Gastrocnemius medialis (tissue), 4 donors: ENCODE data around the gene MYL3. TPM values are rescaled to one million over a fixed set of nuclear protein-coding genes. Genes with fewer than 3 reads are reported as not detected.

Experiments
- ATAC-seq, 2 donors: fragments of 150-250 bp; one replicate each; pipeline ENCODE4 v1.9.1; 2016
- DNase-seq, 2 donors: peaks; one replicate each; pipeline ENCODE4 v3.0.0-alpha.2; 2019
- H3K27ac ChIP-seq, 4 donors: fragments of 200-600 bp; sonication (generic); 1 replicate in 1 of 4; 2 replicates in 3 of 4; pipeline ENCODE4 v1.5.1; 2016 to 2018; ENCODE audit warnings: mild to moderate bottlenecking in 2 of 4, moderate library complexity in 1 of 4
- H3K27me3 ChIP-seq, 3 donors: fragments of 200-600 bp; sonication (generic) in 2 of 3; 1 replicate in 1 of 3; 2 replicates in 2 of 3; pipeline versions ENCODE4 v1.5.1 to v1.6.0; 2016 to 2019; ENCODE audit warnings: mild to moderate bottlenecking in 1 of 3, moderate library complexity in 1 of 3
- H3K36me3 ChIP-seq, 2 donors: fragments of 200-600 bp; sonication (generic) in 1 of 2; one replicate each; pipeline ENCODE4 v1.5.1; 2017 to 2018
- H3K4me1 ChIP-seq, 2 donors: fragments of 200-600 bp; sonication (generic) in 1 of 2; one replicate each; pipeline ENCODE4 v1.5.1; 2016 to 2017; ENCODE audit warnings: mild to moderate bottlenecking in 2 of 2
- H3K4me3 ChIP-seq, 4 donors: fragments of 200-600 bp; sonication (generic) in 3 of 4; 1 replicate in 1 of 4; 2 replicates in 3 of 4; pipeline ENCODE4 v1.5.1; 2016 to 2019; ENCODE audit warnings: mild to moderate bottlenecking in 2 of 4
- H3K9me3 ChIP-seq, 3 donors: fragments of 200-600 bp; sonication (generic) in 2 of 3; 1 replicate in 1 of 3; 2 replicates in 2 of 3; pipeline ENCODE4 v1.5.1; 2016 to 2019
- POLR2A ChIP-seq, 2 donors: fragments of 450-650 bp; IDR thresholded peaks; one replicate each; pipeline ENCODE4 v1.6.1; 2017; ENCODE audit warnings: antibody characterized with exemption in 2 of 2, mild to moderate bottlenecking in 2 of 2, moderate library complexity in 2 of 2
- in situ Hi-C, 4 donors: fragments of 200-750 bp; cut with MboI; loops; one replicate each; pipeline versions ENCODE4 v1.15.0 to v1.8.0; 2017; ENCODE audit warnings: low sequenced_read_pairs in 4 of 4
- intact Hi-C: fragments of 100-400 bp; cut with DNase I; formaldehyde crosslinking; loops from one replicate; pipeline ENCODE4 v1.15.1; 2023; ENCODE audit warnings: low total_unique reads
- total RNA-seq, 4 donors: library from RNA; depleted of rRNA; stranded (reverse); fragments of >200 nt; gene quantifications; one replicate each; pipeline versions ENCODE4 v1.1.0 to v1.2.3, GENCODE V29; 2016
- TF ChIP-seq, protein P1 (sequence below), 5 experiments: fragments of 450-650 bp in 3 of 5; fragments of 200-600 bp in 2 of 5; sonication (generic) in 2 of 5; IDR thresholded peaks in 4 of 5; conservative IDR thresholded peaks in 1 of 5; 1 replicate in 4 of 5; 2 replicates in 1 of 5; pipeline ENCODE4 v1.5.1; 2016 to 2019; ENCODE audit warnings: antibody characterized with exemption in 5 of 5, mild to moderate bottlenecking in 3 of 5, moderate library complexity in 3 of 5

Gene MYL3
- total RNA-seq, 4 donors from 2014 or later = 42.5 to 544 (median 281) TPM

DNA sequence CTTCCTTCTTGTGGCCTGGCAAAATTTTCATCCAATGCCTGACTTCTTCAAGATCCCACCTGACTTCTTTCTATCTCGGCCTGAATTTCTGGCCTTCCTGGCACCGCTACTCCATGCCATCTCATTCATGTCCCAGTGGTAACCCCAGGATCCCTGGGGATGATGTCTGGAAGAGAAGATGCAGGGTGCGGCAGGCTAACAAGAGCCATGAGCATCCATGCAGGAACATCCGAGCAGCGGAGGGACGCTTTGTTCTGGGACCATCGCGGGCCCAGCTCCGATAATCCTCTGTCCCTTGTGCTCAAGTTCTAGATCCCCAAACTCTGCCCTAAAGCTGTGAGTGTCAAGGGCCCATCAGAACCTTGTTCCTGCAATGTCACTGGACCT, 10.9 kb downstream of the MYL3 start:
- no peak for DNase-seq
- TF ChIP-seq, protein P1, sequence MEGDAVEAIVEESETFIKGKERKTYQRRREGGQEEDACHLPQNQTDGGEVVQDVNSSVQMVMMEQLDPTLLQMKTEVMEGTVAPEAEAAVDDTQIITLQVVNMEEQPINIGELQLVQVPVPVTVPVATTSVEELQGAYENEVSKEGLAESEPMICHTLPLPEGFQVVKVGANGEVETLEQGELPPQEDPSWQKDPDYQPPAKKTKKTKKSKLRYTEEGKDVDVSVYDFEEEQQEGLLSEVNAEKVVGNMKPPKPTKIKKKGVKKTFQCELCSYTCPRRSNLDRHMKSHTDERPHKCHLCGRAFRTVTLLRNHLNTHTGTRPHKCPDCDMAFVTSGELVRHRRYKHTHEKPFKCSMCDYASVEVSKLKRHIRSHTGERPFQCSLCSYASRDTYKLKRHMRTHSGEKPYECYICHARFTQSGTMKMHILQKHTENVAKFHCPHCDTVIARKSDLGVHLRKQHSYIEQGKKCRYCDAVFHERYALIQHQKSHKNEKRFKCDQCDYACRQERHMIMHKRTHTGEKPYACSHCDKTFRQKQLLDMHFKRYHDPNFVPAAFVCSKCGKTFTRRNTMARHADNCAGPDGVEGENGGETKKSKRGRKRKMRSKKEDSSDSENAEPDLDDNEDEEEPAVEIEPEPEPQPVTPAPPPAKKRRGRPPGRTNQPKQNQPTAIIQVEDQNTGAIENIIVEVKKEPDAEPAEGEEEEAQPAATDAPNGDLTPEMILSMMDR (IDR thresholded peaks at IDR 0.05 in 4 of 5, conservative IDR thresholded peaks at IDR 0.05 in 1 of 5) = no peak
- TF ChIP-seq POLR2A (IDR thresholded peaks at IDR 0.05) = no peak
- H3K4me1 ChIP-seq = peaks cover 0 to 7% of the 10 kb centered on the region in 2 donors
- intact Hi-C loops (no loop called here), in situ Hi-C loops (no loop called here)
- no peaks in the 10 kb centered on the region for H3K36me3 ChIP-seq
- H3K27me3 ChIP-seq = no peaks in the 10 kb centered on the region
- H3K27ac ChIP-seq = peak overlapping the region in 1 of 4 donors; percentile 33
- no peak overlapping the region for H3K4me3 ChIP-seq
- no peak for ATAC-seq
- no peaks in the 10 kb centered on the region for H3K9me3 ChIP-seq

GRCh38 chr3:46851364-46852333, 11.6 kb downstream of the MYL3 start:
- Histone ChIP-seq H3K4me1 (peaks cover 0 to 10% of the 10 kb centered on the region in 2 donors), H3K36me3 (no peaks in the 10 kb centered on the region), H3K9me3 (no peaks in the 10 kb centered on the region), H3K4me3 (no peak overlapping the region), H3K27ac (peak overlapping the region in 1 of 4 donors; percentile 33), H3K27me3 (no peaks in the 10 kb centered on the region)
- in situ Hi-C loops = no loop called here
- DNase-seq (no peak), ATAC-seq (no peak)
- intact Hi-C loops = no loop called here
- TF ChIP-seq, protein P1 (IDR thresholded peaks at IDR 0.05 in 4 of 5, conservative IDR thresholded peaks at IDR 0.05 in 1 of 5) = no peak
- TF ChIP-seq POLR2A (IDR thresholded peaks at IDR 0.05) = no peak

- TF ChIP-seq POLR2A (IDR thresholded peaks at IDR 0.05) = no peak
- TF ChIP-seq, protein P1 (IDR thresholded peaks at IDR 0.05 in 4 of 5, conservative IDR thresholded peaks at IDR 0.05 in 1 of 5) = no peak
- no peak for DNase-seq
- no peak overlapping the region for H3K27ac ChIP-seq
- no peaks in the 10 kb centered on the region for H3K36me3 ChIP-seq
- peaks cover 5 to 20% of the 10 kb centered on the region in 2 donors for H3K4me1 ChIP-seq
- intact Hi-C loops = no loop called here
- no peaks in the 10 kb centered on the region for H3K27me3 ChIP-seq
- ATAC-seq = no peak
- in situ Hi-C loops = no loop called here
- H3K9me3 ChIP-seq = no peaks in the 10 kb centered on the region
- no peak overlapping the region for H3K4me3 ChIP-seq
Observed at GRCh38 chr3:46850468-46850779, 12.8 kb downstream of the MYL3 start.

DNA sequence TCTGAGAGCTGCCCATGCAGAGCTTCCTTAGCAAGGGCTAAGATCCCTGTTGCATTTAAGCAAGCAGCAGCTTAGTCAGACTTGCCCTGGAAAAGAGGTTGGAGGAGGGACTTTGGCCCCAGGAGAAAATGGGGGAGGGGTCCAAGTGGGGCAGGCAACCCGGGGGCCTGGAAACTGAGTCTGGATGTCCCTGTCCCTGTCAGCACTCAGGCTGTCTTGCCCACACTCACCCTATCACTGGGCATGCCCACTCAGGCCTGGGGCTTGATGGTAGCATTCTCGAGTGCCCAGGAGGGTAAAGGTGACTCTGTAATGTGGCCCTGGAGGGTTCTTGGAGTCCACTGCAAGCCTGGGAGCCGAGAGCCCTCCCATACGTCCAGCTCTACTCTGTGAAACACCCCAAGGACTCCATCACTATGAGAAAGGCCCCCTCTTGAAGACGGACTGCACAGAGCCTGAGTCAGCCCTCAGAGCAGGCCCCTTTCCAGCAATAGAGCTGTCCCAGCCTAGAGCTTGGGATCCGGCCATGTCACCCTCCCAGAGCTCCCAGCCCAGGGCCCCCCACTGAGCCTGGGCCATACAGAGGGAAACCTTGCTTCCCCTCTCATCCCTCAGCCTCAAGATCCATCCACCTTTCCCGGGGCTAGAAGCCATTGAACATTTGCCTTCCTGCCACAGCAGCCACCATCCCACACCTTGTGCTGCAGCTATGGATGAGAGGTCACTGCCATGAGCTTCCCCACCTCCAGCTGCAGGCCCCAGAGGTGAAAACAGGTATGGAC, 13.4 kb downstream of the MYL3 start:
- intact Hi-C loops (loop anchor here (5.0 kb wide), 3 partner anchors 42 to 143 kb away; no protein-coding TSS in a partner anchor), in situ Hi-C loops (no loop called here)
- peak overlapping the region in 2 of 4 donors; percentile 51 to 52 for H3K27ac ChIP-seq
- no peak for DNase-seq
- H3K4me1 ChIP-seq = peaks cover 5 to 25% of the 10 kb centered on the region in 2 donors
- no peak overlapping the region for H3K4me3 ChIP-seq
- no peaks in the 10 kb centered on the region for H3K9me3 ChIP-seq
- H3K27me3 ChIP-seq = no peaks in the 10 kb centered on the region
- H3K36me3 ChIP-seq = no peaks in the 10 kb centered on the region
- ATAC-seq = no peak
- TF ChIP-seq, protein P1 (IDR thresholded peaks at IDR 0.05 in 4 of 5, conservative IDR thresholded peaks at IDR 0.05 in 1 of 5) = no peak
- no peak for TF ChIP-seq POLR2A (IDR thresholded peaks at IDR 0.05)
